Activated B cell treated with CpG ODN at 0.5 μM for 24 hours (primary cell): ENCODE results near the gene SMO. TPM values are rescaled to one million over a fixed set of nuclear protein-coding genes. Genes with fewer than 3 reads are reported as not detected.
"Not testable (repeated sequence)": the region's sequence is repeated elsewhere in the genome, so short reads cannot be mapped to it uniquely, and the experiment has no call there.

Source experiments
- ATAC-seq: fragments of 200-7000 bp; cut with Tn5 transposase; one replicate; pipeline ENCODE4 v1.10.0; 2021; ENCODE audit warnings: low read depth, mild to moderate bottlenecking, moderate library complexity
- CTCF ChIA-PET: fragments of 350-600 bp; sonication (Branson Sonifier 250); formaldehyde crosslinking; loops from one replicate; lab custom pipeline; 2021; ENCODE audit warnings: antibody characterized with exemption; lab: Charles Lee
- POLR2A ChIA-PET: fragments of 350-600 bp; sonication (Branson Sonifier 250); formaldehyde crosslinking; loops from one replicate; lab custom pipeline; 2021; ENCODE audit warnings: antibody characterized with exemption; lab: Charles Lee
- DNase-seq: peaks from one replicate; pipeline ENCODE4 v3.0.0; 2022
- H3K27ac Mint-ChIP-seq: one replicate; pipeline ENCODE4 v1.8.0; 2020; ENCODE audit warnings: mixed read lengths
- H3K27me3 Mint-ChIP-seq: one replicate; pipeline ENCODE4 v1.8.0; 2021; ENCODE audit warnings: mixed read lengths
- H3K36me3 Mint-ChIP-seq: one replicate; pipeline ENCODE4 v1.8.0; 2021; ENCODE audit warnings: low read depth, mixed read lengths
- H3K4me1 Mint-ChIP-seq: one replicate; pipeline ENCODE4 v1.8.0; 2021; ENCODE audit warnings: mixed read lengths
- H3K4me3 Mint-ChIP-seq: one replicate; pipeline ENCODE4 v1.8.0; 2020; ENCODE audit warnings: mild to moderate bottlenecking, mixed read lengths
- H3K9me3 Mint-ChIP-seq: one replicate; pipeline ENCODE4 v1.8.0; 2020; ENCODE audit warnings: mixed read lengths
- CTCF ChIP-seq: fragments of 200-600 bp; IDR thresholded peaks from one replicate; pipeline ENCODE4 v1.8.0; 2022; ENCODE audit warnings: antibody characterized with exemption, mild to moderate bottlenecking
- intact Hi-C: fragments of 100-400 bp; cut with micrococcal nuclease; formaldehyde crosslinking; loops from one replicate; pipeline ENCODE4 v1.15.1; 2024
- total RNA-seq: library from RNA; stranded (reverse); gene quantifications from 2 replicates; pipeline ENCODE4 v1.2.3, GENCODE V29; 2022

SMO gene
- total RNA-seq, 1 donor from 2014 or later, result 1.8 TPM

- ChIA-PET CTCF (interaction anchor here (1.4 to 2.0 kb wide), 2 partner anchors 24 to 76 kb away, joined by 5 to 9 read pairs; partner anchors contain the start of gene TSPAN33), POLR2A (interaction anchor here (0.7 to 5.0 kb wide), 8 partner anchors 16 to 229 kb away, joined by 3 to 49 read pairs (median 7); partner anchors contain the start of genes TNPO3 and TSPAN33)
- peaks cover 64% of the 10 kb centered on the region for H3K36me3 Mint-ChIP-seq
- intact Hi-C loops, result loop anchor here (1.0 to 2.0 kb wide), 3 partner anchors 20 to 264 kb away; partner anchors contain the start of gene SMO
- TF ChIP-seq CTCF, result no peak
- H3K9me3 Mint-ChIP-seq, result no peaks in the 10 kb centered on the region
- peak overlapping the region; percentile 77 for H3K27ac Mint-ChIP-seq
- H3K4me1 Mint-ChIP-seq, result peaks cover 70% of the 10 kb centered on the region
- H3K27me3 Mint-ChIP-seq, result no peaks in the 10 kb centered on the region
- peak overlapping the region; percentile 83 for H3K4me3 Mint-ChIP-seq
- no peak for ATAC-seq
- DNase-seq, result no peak
These were observed 20.0 kb upstream of the SMO start for GRCh38 chr7:129168231-129169021.

GRCh38 chr7:129169171-129169671 is 19.2 kb upstream of the SMO start:
- no peaks in the 10 kb centered on the region for H3K27me3 Mint-ChIP-seq
- ChIA-PET CTCF (interaction anchor here (1.4 to 2.0 kb wide), 2 partner anchors 25 to 77 kb away, joined by 5 to 9 read pairs; partner anchors contain the start of gene TSPAN33), POLR2A (interaction anchor here (0.7 to 5.0 kb wide), 10 partner anchors 17 to 306 kb away, joined by 3 to 49 read pairs (median 6); partner anchors contain the start of genes ATP6V1F, TNPO3 and TSPAN33)
- peak overlapping the region; percentile 83 for H3K4me3 Mint-ChIP-seq
- DNase-seq, result peak; percentile 60
- peak; percentile 63 for ATAC-seq
- peak overlapping the region; percentile 88 for H3K27ac Mint-ChIP-seq
- peaks cover 56% of the 10 kb centered on the region for H3K36me3 Mint-ChIP-seq
- H3K4me1 Mint-ChIP-seq, result peaks cover 63% of the 10 kb centered on the region
- no peaks in the 10 kb centered on the region for H3K9me3 Mint-ChIP-seq
- TF ChIP-seq CTCF, result no peak
- intact Hi-C loops, result loop anchor here (1.0 to 2.0 kb wide), 3 partner anchors 20 to 264 kb away; partner anchors contain the start of gene SMO

GRCh38 chr7:129169686-129170440 is 18.6 kb upstream of the SMO start:
- ChIA-PET CTCF (interaction anchor here (0.6 to 2.0 kb wide), 3 partner anchors 26 to 249 kb away, joined by 3 to 9 read pairs (median 5); partner anchors contain the start of gene TSPAN33), POLR2A (interaction anchor here (0.7 to 5.0 kb wide), 9 partner anchors 24 to 307 kb away, joined by 3 to 49 read pairs (median 6); partner anchors contain the start of genes ATP6V1F, TNPO3 and TSPAN33)
- H3K9me3 Mint-ChIP-seq, result no peaks in the 10 kb centered on the region
- peak; percentile 64 for ATAC-seq
- peak overlapping the region; percentile 83 for H3K4me3 Mint-ChIP-seq
- H3K27ac Mint-ChIP-seq, result peak overlapping the region; percentile 88
- no peak for DNase-seq
- intact Hi-C loops, result loop anchor here (1.0 to 2.0 kb wide), 3 partner anchors 19 to 265 kb away; partner anchors contain the start of gene SMO
- H3K4me1 Mint-ChIP-seq, result peaks cover 60% of the 10 kb centered on the region
- no peak for TF ChIP-seq CTCF
- no peaks in the 10 kb centered on the region for H3K27me3 Mint-ChIP-seq
- peaks cover 50% of the 10 kb centered on the region for H3K36me3 Mint-ChIP-seq

- intact Hi-C loops, result no loop called here
- ChIA-PET CTCF (interaction anchor here (1.0 kb wide), 1 partner anchor 11 kb away, joined by 3 read pairs; no protein-coding TSS in a partner anchor), POLR2A (interaction anchor here (1.5 to 5.0 kb wide), 3 partner anchors 25 to 116 kb away, joined by 3 to 49 read pairs (median 9); partner anchors contain the start of genes TNPO3 and TSPAN33)
- DNase-seq, result no peak
- Mint-ChIP-seq H3K36me3 (peaks cover 43% of the 10 kb centered on the region), H3K9me3 (no peaks in the 10 kb centered on the region), H3K27me3 (no peaks in the 10 kb centered on the region), H3K27ac (peak overlapping the region; percentile 88), H3K4me1 (peaks cover 53% of the 10 kb centered on the region), H3K4me3 (peak overlapping the region; percentile 83)
- no peak for TF ChIP-seq CTCF
- no peak for ATAC-seq
These were observed 17.9 kb upstream of the SMO start for GRCh38 chr7:129170441-129171021.

- CTCF ChIA-PET, H3K9me3 Mint-ChIP-seq, ATAC-seq, intact Hi-C loops, H3K4me3 Mint-ChIP-seq, H3K27ac Mint-ChIP-seq, H3K27me3 Mint-ChIP-seq, DNase-seq: not testable (repeated sequence)
- peaks cover 24% of the 10 kb centered on the region for H3K4me1 Mint-ChIP-seq
- POLR2A ChIA-PET, result interaction anchor here (0.6 kb wide), 1 partner anchor 890 kb away, joined by 4 read pairs; no protein-coding TSS in a partner anchor
- H3K36me3 Mint-ChIP-seq, result peaks cover 13% of the 10 kb centered on the region
These were observed 14.6 kb upstream of the SMO start for GRCh38 chr7:129173861-129174260.
